Measurements from ENCODE around the gene KCND2.
"Not testable (repeated sequence)": the region's sequence is repeated elsewhere in the genome, so short reads cannot be mapped to it uniquely, and the experiment has no call there.

DNA sequence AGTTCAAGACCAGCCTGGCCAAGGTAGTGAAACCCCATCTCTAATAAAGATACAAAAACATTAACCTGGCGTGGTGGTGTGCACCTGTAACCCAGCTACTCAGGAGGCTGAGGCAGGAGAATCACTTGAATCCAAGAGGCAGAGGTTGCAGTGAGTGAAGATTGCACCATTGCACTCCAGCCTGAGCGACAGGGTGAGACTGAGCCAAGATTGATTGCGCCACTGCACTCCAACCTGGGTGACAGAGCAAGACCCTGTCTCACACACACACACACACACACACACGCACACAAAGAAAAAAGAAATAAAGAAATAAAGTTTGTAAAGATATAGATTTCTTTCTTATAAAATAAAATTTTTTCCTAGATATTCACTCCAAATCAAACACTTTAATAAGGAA is 305.7 kb downstream of the KCND2 start:
- not testable (repeated sequence) for TF ChIP-seq POLR2AphosphoS5 (IDR thresholded peaks at IDR 0.05; ENCODE audit: low read depth, low read length); POLR2A (IDR thresholded peaks at IDR 0.05; ENCODE audit: control extremely low read depth in 1 of 2, low read depth in 2 of 2, low read length in 2 of 2); TEAD4 (IDR thresholded peaks at IDR 0.05; ENCODE audit: low read depth, low read length); BCL11A (IDR thresholded peaks at IDR 0.05; ENCODE audit: low read depth in 2 of 2, low read length in 2 of 2)
- TF ChIP-seq, protein P1, sequence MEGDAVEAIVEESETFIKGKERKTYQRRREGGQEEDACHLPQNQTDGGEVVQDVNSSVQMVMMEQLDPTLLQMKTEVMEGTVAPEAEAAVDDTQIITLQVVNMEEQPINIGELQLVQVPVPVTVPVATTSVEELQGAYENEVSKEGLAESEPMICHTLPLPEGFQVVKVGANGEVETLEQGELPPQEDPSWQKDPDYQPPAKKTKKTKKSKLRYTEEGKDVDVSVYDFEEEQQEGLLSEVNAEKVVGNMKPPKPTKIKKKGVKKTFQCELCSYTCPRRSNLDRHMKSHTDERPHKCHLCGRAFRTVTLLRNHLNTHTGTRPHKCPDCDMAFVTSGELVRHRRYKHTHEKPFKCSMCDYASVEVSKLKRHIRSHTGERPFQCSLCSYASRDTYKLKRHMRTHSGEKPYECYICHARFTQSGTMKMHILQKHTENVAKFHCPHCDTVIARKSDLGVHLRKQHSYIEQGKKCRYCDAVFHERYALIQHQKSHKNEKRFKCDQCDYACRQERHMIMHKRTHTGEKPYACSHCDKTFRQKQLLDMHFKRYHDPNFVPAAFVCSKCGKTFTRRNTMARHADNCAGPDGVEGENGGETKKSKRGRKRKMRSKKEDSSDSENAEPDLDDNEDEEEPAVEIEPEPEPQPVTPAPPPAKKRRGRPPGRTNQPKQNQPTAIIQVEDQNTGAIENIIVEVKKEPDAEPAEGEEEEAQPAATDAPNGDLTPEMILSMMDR (IDR thresholded peaks at IDR 0.05; ENCODE audit: control extremely low read depth in 1 of 3, insufficient read depth in 1 of 3, low read depth in 1 of 3, low read length in 3 of 3): not testable (repeated sequence)
